ENCODE results near the gene VANGL1. TPM values are rescaled to one million over a fixed set of nuclear protein-coding genes. Genes with fewer than 3 reads are reported as not detected.
A peak's percentile ranks its signal among the peaks of the same experiment; 100 is the strongest.

Gene VANGL1
- 10 to 100 TPM in 8 of 9 donors, 1 to 10 TPM in 1; 4.4 to 19.1 (median 11.8) TPM for total RNA-seq
- 1 to 10 TPM; 2.0 to 9.9 (median 2.2) TPM for polyA plus RNA-seq
- long read RNA-seq, donor 1: 0 reads
- long read RNA-seq, donor 2: 0 reads
- long read RNA-seq, donor 3, full-length matches to known transcripts: 1 of 1 reads
- long read RNA-seq, donor 3, partial matches to known transcripts: 0 of 1 reads
- long read RNA-seq, donor 3, other reads (novel, unspliced or antisense): 0 of 1 reads
- long read RNA-seq, donor 4, full-length matches to known transcripts: 7 of 12 reads
- long read RNA-seq, donor 4, partial matches to known transcripts: 2 of 12 reads
- long read RNA-seq, donor 4, other reads (novel, unspliced or antisense): 3 of 12 reads
- long read RNA-seq, donor 5, full-length matches to known transcripts: 20 of 25 reads
- long read RNA-seq, donor 5, partial matches to known transcripts: 3 of 25 reads
- long read RNA-seq, donor 5, other reads (novel, unspliced or antisense): 2 of 25 reads
- long read RNA-seq, donor 6, full-length matches to known transcripts: 1 of 2 reads
- long read RNA-seq, donor 6, partial matches to known transcripts: 1 of 2 reads
- long read RNA-seq, donor 6, other reads (novel, unspliced or antisense): 0 of 2 reads
- long read RNA-seq, donor 7: 0 reads
- long read RNA-seq, donor 8, full-length matches to known transcripts: 1 of 1 reads
- long read RNA-seq, donor 8, partial matches to known transcripts: 0 of 1 reads
- long read RNA-seq, donor 8, other reads (novel, unspliced or antisense): 0 of 1 reads
- long read RNA-seq, donor 9: 0 reads
- long read RNA-seq, donor 10: 0 reads

DNA sequence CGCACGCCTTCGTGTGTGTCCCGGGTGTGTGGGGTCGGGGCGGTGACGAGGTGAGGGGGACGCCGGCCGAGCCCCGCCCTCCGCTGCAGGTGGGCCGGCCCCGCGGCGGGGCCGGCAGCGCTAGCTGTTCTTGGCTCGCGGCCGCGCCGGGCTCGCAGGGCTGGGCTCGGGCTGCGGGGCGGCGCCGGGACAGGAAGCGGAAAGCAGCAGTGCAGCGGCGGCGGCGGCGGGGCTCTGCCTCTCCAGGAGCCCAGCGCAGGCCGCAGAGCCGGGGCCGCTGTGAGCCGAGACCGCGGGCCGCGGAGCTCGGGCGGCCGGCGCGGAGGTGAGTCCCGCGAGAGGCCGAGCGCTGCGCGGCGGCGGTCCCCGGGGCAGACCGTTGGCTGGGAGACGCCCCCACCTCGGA lies at the start of gene VANGL1:
Gene VANGL1, plus strand, starts transcription at position 209 of the 406 bp plus-strand sequence. CDS start 9,444 bp downstream, outside the sequence.
- Histone ChIP-seq H3K4me3 (peak within 1 kb of the TSS; percentile 72 to 96 (median 87)), H3K9me3 (replicated peaks in 1 of 3) (no peaks in the 10 kb centered on the region), H3K4me1 (replicated peaks in 1 of 2) (peaks cover 0 to 13% of the 10 kb centered on the region in 2 donors), H3K27me3 (no peaks in the 10 kb centered on the region), H3K36me3 (replicated peaks in 1 of 2) (no peaks in the 10 kb centered on the region), H3K27ac (peak within 1 kb of the TSS in 4 of 5 donors; percentile 48 to 77 (median 68))
- DNase-seq: peak; percentile 60 to 79 (median 74)
- WGBS, 4 donors: 1 to 6% (median 2%) methylated on average over 11 to 61 of the region's 61 CpGs
- intact Hi-C loops (cut with DNase I): no loop called here
- TF ChIP-seq POLR2A (IDR thresholded peaks at IDR 0.05): peak in 1 of 2 donors; percentile 45
- TF ChIP-seq, protein P1, sequence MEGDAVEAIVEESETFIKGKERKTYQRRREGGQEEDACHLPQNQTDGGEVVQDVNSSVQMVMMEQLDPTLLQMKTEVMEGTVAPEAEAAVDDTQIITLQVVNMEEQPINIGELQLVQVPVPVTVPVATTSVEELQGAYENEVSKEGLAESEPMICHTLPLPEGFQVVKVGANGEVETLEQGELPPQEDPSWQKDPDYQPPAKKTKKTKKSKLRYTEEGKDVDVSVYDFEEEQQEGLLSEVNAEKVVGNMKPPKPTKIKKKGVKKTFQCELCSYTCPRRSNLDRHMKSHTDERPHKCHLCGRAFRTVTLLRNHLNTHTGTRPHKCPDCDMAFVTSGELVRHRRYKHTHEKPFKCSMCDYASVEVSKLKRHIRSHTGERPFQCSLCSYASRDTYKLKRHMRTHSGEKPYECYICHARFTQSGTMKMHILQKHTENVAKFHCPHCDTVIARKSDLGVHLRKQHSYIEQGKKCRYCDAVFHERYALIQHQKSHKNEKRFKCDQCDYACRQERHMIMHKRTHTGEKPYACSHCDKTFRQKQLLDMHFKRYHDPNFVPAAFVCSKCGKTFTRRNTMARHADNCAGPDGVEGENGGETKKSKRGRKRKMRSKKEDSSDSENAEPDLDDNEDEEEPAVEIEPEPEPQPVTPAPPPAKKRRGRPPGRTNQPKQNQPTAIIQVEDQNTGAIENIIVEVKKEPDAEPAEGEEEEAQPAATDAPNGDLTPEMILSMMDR (IDR thresholded peaks at IDR 0.05): no peak

DNA sequence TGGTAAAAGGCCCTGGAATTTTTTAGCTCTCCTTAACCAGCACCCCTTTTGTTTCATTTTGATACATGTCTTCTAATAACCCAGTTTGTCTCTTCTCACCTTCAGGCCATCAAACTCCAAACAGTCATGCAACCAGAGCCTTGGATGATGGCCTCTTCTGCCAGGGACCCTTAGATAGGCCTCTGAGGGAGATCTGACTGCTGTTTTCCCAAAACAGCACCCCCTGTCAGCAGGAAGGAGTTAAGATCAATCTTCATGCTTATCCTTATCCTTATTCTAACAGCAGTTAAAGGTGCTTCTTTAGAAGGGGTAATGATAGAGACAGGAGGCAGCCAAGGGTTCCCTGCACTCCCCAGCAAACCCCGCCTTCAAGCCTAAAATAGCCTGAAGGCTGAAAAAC lies 49.5 kb upstream of the VANGL1 start:
- intact Hi-C loops (cut with DNase I): loop anchor here (10.0 kb wide), 2 partner anchors 457 to 607 kb away; no protein-coding TSS in a partner anchor
- no peaks in the 10 kb centered on the region for H3K27me3 ChIP-seq
- no peak overlapping the region for H3K27ac ChIP-seq
- no peak overlapping the region for H3K4me3 ChIP-seq
- TF ChIP-seq, protein P1 (IDR thresholded peaks at IDR 0.05): no peak
- no peak for TF ChIP-seq POLR2A (IDR thresholded peaks at IDR 0.05)
- 94 to 100% (median 99%) methylated on average over 1 of the region's 1 CpG for WGBS, 4 donors
- H3K36me3 ChIP-seq (replicated peaks in 1 of 2): no peaks in the 10 kb centered on the region
- peaks cover 0 to 4% of the 10 kb centered on the region in 2 donors for H3K4me1 ChIP-seq (replicated peaks in 1 of 2)
- no peaks in the 10 kb centered on the region for H3K9me3 ChIP-seq (replicated peaks in 1 of 3)
- no peak for DNase-seq

DNA sequence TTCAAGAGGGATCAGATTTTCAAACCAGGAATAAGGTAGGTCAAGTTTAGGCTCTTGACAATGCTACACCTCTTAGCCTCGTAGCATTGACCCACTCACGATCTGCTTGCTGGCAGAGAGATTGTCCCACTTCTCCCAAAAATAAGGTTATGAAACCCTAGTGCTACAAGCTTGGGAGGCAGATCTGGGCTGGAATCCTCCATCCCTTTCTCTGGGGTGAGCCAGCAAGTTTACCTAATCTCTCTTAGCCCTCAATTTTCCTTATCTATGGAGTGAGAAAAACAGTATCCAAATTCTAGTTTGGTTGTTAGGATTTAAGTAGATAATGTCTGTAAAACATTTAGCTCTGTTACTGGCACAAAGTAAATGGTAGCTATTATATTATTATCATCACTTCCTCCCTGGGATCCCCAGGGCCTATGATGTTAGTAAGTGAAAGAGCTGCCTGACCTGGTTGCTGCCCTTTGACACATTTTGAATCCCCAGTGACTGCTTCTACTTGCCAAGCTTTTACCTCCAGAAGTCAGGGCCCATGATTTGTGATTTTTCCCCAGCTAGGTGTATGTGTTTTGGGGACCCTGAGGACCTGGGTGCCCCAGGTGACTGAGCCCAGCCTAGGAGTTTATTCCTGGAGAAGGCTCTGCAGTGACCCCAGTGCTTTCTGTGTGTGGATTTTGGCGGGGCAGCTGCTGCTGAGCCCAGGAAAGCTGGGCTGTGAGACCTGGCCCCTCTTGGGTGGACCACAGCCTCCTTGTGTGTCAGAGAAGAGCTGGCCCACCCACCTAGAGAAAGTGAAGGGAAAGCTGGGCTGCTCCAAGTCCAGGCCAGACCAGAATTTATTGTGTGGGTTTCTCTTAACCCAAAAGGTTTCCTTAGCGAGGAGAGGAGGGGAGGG lies 48.2 kb upstream of the VANGL1 start:
- WGBS, 4 donors: 71 to 88% (median 84%) methylated on average over 4 of the region's 4 CpGs

More for the DNA sequence above, 48.2 kb upstream of the VANGL1 start:
- intact Hi-C loops (cut with DNase I): loop anchor here (10.0 kb wide), 2 partner anchors 459 to 609 kb away; no protein-coding TSS in a partner anchor
- H3K27ac ChIP-seq: no peak overlapping the region
- TF ChIP-seq, protein P1 (IDR thresholded peaks at IDR 0.05): no peak
- TF ChIP-seq POLR2A (IDR thresholded peaks at IDR 0.05): no peak
- H3K36me3 ChIP-seq (replicated peaks in 1 of 2): no peaks in the 10 kb centered on the region
- no peaks in the 10 kb centered on the region for H3K27me3 ChIP-seq
- H3K4me3 ChIP-seq: no peak overlapping the region
- H3K9me3 ChIP-seq (replicated peaks in 1 of 3): no peaks in the 10 kb centered on the region
- DNase-seq: no peak
- H3K4me1 ChIP-seq (replicated peaks in 1 of 2): peaks cover 0 to 4% of the 10 kb centered on the region in 2 donors

Measured in adrenal gland (tissue), 19 donors.